ENCODE results near the gene KRT83. TPM values are rescaled to one million over a fixed set of nuclear protein-coding genes. Genes with fewer than 3 reads are reported as not detected.

Gene KRT83
- polyA plus RNA-seq, 1 donor (not counting 4 experiments of a cell fraction or from before 2014, with no cell fraction given) = not detected

GRCh38 chr12:52296572-52297215 is 24.5 kb downstream of the KRT83 start:
- no peak overlapping the region for H3K4me2 ChIP-seq (ENCODE audit: control insufficient read depth, extremely low read depth, insufficient read depth, low read depth, low read length)
- H2AFZ ChIP-seq (ENCODE audit: control insufficient read depth, low read length) = no peak overlapping the region
- no peak overlapping the region for H3K4me3 ChIP-seq (ENCODE audit: control insufficient read depth in 2 of 3, extremely low read depth in 1 of 3, insufficient read depth in 2 of 3, low read depth in 1 of 3, low read length in 3 of 3)
- H3K4me1 ChIP-seq (ENCODE audit: control insufficient read depth, extremely low read depth, insufficient read depth, low read length) = no peaks in the 10 kb centered on the region
- no peak for TF ChIP-seq CTCF (optimal IDR thresholded peaks at IDR 0.05 in 1 of 3, IDR thresholded peaks at IDR 0.05 in 1 of 3, conservative IDR thresholded peaks at IDR 0.05 in 1 of 3; ENCODE audit: extremely low read depth in 1 of 3, insufficient read depth in 2 of 3, low read length in 3 of 3)
- TF ChIP-seq EZH2 (IDR thresholded peaks at IDR 0.05; ENCODE audit: low read length) = no peak
- dilution Hi-C loops (cut with MboI; ENCODE audit: extremely low pct_ligation_motif_present, low sequenced_read_pairs) = no loop called here
- no peaks in the 10 kb centered on the region for H3K9me3 ChIP-seq (ENCODE audit: control insufficient read depth, low read depth, low read length)
- peaks cover 6% of the 10 kb centered on the region for H3K27me3 ChIP-seq (ENCODE audit: control insufficient read depth, extremely low read depth, insufficient read depth, low read length)
- H3K27ac ChIP-seq (ENCODE audit: control insufficient read depth, insufficient read depth, low read length) = no peak overlapping the region
- no peaks in the 10 kb centered on the region for H4K20me1 ChIP-seq (ENCODE audit: control insufficient read depth, extremely low read depth, insufficient read depth, low read length)
- H3K9me1 ChIP-seq (ENCODE audit: control insufficient read depth, extremely low read depth, insufficient read depth, low read length) = no peaks in the 10 kb centered on the region
- no peak overlapping the region for H3K9ac ChIP-seq (ENCODE audit: control insufficient read depth, extremely low read depth, insufficient read depth, low read length)
- FAIRE-seq (no peak), DNase-seq (ENCODE audit: low read depth, low spot score) (no peak)
- no peaks in the 10 kb centered on the region for H3K79me2 ChIP-seq (ENCODE audit: control insufficient read depth, insufficient read depth, low read length)
- H3K36me3 ChIP-seq (ENCODE audit: control insufficient read depth in 2 of 2, extremely low read depth in 1 of 2, insufficient read depth in 2 of 2, low read length in 2 of 2) = no peaks in the 10 kb centered on the region

GRCh38 chr12:52295663-52296062 is 25.5 kb downstream of the KRT83 start:
- Histone ChIP-seq H4K20me1 (ENCODE audit: control insufficient read depth, extremely low read depth, insufficient read depth, low read length) (no peaks in the 10 kb centered on the region), H3K4me3 (ENCODE audit: control insufficient read depth in 2 of 3, extremely low read depth in 1 of 3, insufficient read depth in 2 of 3, low read depth in 1 of 3, low read length in 3 of 3) (no peak overlapping the region), H3K27me3 (ENCODE audit: control insufficient read depth, extremely low read depth, insufficient read depth, low read length) (peaks cover 6% of the 10 kb centered on the region), H3K9me3 (ENCODE audit: control insufficient read depth, low read depth, low read length) (no peaks in the 10 kb centered on the region), H2AFZ (ENCODE audit: control insufficient read depth, low read length) (no peak overlapping the region), H3K36me3 (ENCODE audit: control insufficient read depth in 2 of 2, extremely low read depth in 1 of 2, insufficient read depth in 2 of 2, low read length in 2 of 2) (no peaks in the 10 kb centered on the region), H3K79me2 (ENCODE audit: control insufficient read depth, insufficient read depth, low read length) (no peaks in the 10 kb centered on the region), H3K9ac (ENCODE audit: control insufficient read depth, extremely low read depth, insufficient read depth, low read length) (no peak overlapping the region), H3K27ac (ENCODE audit: control insufficient read depth, insufficient read depth, low read length) (no peak overlapping the region), H3K4me1 (ENCODE audit: control insufficient read depth, extremely low read depth, insufficient read depth, low read length) (no peaks in the 10 kb centered on the region), H3K4me2 (ENCODE audit: control insufficient read depth, extremely low read depth, insufficient read depth, low read depth, low read length) (no peak overlapping the region), H3K9me1 (ENCODE audit: control insufficient read depth, extremely low read depth, insufficient read depth, low read length) (no peaks in the 10 kb centered on the region)
- TF ChIP-seq CTCF (optimal IDR thresholded peaks at IDR 0.05 in 1 of 3, IDR thresholded peaks at IDR 0.05 in 1 of 3, conservative IDR thresholded peaks at IDR 0.05 in 1 of 3; ENCODE audit: extremely low read depth in 1 of 3, insufficient read depth in 2 of 3, low read length in 3 of 3) = no peak
- TF ChIP-seq EZH2 (IDR thresholded peaks at IDR 0.05; ENCODE audit: low read length) = no peak
- no peak for FAIRE-seq
- dilution Hi-C loops (cut with MboI; ENCODE audit: extremely low pct_ligation_motif_present, low sequenced_read_pairs) = no loop called here
- DNase-seq (ENCODE audit: low read depth, low spot score) = no peak
